NCI-H446 treated with DMSO at 0.1 percent for 48 hours (cell line): ENCODE data around the gene KDM4B.

ENCODE experiments used
- DNase-seq: peaks from one replicate; lab custom pipeline; 2025; lab: John Stamatoyannopoulos, UW

Gene KDM4B

GRCh38 chr19:5104871-5105351 lies 136.0 kb downstream of the KDM4B start:
- DNase-seq: no peak

- no peak for DNase-seq
Measured at GRCh38 chr19:5106191-5106726, 137.3 kb downstream of the KDM4B start.

GRCh38 chr19:5106971-5107370 lies 138.1 kb downstream of the KDM4B start:
- no peak for DNase-seq

DNA sequence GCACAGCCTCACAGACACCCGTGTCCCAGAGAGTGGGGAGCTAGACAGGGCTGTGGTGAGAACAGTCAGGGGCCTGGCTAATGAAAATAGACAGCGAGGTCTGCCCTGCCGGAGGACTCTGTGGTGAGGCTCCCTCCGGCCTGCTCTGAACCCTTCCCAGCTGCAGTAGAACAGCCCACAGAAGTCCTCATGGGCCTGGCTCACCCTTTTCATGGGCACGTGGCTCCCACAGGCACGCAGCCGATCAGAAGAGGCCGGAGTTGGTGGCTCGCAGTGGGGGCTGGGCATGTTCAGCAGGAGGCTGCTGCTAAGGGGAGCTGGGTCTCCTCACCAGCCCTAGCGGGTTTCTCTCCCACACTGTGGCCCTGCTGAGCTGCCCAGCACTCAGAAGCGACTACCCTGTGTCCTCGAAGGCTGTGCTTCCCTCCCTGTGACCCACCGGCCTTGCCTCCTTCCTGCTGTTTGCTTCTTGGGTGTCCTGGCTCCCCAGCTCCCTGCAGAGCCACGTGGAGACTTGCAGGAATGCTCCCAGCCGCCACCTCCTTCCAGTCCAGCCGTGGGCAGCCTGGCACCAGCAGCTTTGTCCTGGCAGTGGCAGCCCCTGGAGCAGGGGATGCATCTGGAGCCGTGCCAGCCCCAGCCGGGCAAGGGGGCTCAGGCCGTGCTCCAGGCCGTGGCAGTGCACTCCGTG lies 138.7 kb downstream of the KDM4B start:
- DNase-seq: no peak

- DNase-seq: no peak
Measured at GRCh38 chr19:5108123-5108596, 139.2 kb downstream of the KDM4B start.

DNA sequence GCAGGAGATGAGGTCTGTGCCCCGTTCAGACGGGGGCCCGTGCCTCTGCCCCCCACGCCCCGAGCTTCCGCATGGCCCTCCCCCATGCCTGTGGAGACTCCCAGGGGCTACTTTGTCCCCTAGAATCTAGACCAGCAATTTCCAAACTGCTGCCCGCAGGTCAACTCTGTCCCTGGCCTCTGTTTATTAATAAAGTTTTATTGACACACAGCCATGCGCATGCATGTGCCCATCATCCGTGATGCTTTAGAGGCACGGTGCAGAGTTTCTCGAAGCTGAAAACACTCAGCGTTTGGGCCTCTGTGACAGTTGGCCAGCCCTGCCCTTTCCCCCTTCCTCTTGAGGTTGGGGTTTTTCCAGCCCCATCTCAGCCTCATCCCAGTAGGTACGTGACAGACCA lies 140.0 kb downstream of the KDM4B start:
- no peak for DNase-seq

GRCh38 chr19:5109560-5109959 lies 140.6 kb downstream of the KDM4B start:
- DNase-seq: no peak

- no peak for DNase-seq
Measured at GRCh38 chr19:5110546-5110945, 141.6 kb downstream of the KDM4B start.

- DNase-seq: no peak
Measured at GRCh38 chr19:5111051-5111450, 142.1 kb downstream of the KDM4B start.

- DNase-seq: no peak
Measured at GRCh38 chr19:5112175-5112574, 143.3 kb downstream of the KDM4B start.

DNA sequence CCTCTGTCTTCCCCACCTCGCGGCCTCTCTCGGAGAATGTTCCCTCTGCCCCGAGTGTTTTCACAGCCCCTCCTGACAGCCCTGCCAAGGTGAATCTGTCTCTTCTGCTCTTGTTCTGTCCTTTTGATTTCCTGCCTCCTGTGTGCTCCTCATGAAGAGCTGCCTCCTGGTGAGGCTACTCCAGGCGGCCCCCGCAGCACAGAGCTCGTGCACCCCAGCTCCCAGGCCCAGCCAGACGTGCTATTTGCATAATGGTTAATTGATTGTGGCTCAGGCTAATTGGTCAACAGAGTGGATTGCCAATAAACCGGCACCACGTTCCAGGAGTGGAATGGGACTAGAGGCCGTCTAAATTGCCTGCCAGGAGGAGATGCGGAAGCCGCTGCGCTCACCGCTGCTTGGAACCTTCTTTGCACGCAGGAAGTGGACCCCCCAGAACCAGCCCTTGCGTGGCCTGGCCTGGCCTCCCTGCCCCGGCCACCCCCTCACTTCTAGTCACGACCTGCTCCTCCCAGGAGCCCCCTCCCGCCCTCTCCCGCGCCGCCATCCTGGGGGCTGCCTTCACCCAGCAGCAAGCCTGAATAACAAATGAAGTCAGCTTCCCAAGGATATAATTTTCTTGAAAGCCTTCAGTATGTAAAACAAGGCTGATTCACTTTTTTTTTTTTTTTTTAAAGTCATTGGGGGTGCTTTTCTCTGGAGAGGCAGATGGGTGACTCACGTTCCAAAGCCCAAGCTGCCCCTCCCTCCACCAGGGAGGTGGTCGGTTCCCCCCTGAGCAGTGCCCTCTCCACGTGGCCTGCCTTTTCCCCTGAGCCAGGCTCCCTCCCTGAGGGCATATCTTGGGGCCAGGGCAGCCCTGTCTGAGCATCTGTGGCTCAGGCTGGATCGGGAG lies 144.0 kb downstream of the KDM4B start:
- no peak for DNase-seq

DNA sequence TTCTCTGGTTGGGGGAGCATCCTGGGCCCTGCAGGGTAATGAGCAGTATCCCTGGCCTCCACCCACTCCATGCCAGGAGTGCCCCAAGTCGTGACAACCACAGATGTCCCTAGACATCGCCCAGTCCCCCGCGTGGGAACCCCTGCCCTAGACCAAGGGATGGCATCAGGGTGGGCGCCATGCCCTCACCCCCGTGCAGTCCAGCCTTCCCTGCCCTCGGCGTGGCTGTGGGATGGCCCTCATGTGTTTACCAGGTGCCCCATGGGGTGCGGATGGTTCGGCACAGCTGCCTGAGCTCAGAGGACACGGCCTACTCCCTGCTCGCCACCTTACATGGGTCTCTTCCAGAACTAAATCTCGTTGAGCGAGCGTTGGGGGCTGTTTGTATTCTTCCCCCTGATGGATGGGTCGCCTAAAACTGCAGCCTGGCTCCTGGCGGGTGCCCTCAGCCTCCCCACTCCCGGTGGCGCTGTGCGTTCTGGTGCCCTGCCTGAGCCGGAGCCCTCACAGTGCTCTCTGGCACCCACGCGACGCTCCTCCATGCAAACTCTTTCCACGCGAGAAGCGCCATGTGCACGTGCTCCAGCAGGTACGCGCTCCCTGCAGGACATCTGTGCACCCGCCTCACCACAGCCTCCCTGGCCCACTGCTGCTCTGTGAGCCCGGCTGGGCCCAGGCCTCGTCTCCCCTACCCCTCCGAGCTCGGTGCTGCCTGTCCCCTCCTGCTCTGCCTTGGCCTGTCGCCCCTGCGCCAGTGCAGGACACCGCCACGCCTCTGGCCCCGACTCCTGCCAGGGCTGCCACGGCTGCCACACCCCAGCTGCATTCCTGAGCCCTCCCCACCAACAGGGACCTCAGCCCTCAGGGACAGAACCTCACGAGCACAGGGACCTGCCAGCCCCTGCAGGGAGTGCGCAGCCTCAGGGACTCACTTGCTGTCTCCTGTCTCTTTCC lies 145.0 kb downstream of the KDM4B start:
- DNase-seq: no peak

DNA sequence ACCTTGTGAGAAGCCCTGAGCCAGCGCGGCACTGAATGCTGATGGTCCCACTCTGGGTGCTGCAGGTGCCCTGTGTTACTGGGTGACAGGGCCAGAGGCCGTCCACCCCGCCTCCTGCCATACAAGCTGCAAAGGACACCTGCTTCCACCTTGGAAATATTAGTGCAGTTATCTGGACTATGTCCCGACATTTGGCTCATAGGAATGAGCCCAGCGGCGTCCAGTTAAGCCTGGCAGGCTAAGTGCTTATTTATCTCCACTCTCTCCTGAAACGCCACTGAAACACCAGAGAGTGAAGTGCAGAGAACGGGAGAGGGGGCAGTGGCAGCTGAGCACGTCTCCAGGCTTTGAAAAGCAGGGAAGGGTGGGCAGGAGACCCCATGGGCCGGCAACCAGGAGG lies 145.8 kb downstream of the KDM4B start:
- DNase-seq: no peak

GRCh38 chr19:5115351-5115750 lies 146.4 kb downstream of the KDM4B start:
- no peak for DNase-seq

GRCh38 chr19:5115771-5116202 lies 146.9 kb downstream of the KDM4B start:
- DNase-seq: no peak

- DNase-seq: no peak
Measured at GRCh38 chr19:5116292-5116691, 147.4 kb downstream of the KDM4B start.

DNA sequence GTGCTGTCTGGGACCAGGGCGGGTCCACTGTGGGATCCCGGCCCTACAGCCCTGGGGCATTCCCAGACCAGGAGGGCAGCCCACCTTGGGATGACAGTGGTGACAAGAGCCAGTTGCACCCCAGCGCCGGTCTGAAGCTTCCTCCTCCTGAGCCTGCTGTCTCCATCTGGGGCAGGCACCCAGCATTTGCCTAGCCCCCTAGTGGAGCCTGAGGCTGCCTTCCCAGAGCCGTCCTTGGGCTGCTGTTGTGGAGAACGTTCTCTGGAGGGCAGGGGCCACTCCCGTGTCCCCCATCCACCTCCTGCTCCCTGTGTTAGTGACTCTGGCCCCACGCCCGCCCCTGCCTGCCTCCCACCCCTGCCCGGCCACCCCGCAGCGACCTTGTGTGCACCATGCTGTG lies 148.5 kb downstream of the KDM4B start:
- no peak for DNase-seq

GRCh38 chr19:5118026-5118425 lies 149.1 kb downstream of the KDM4B start:
- DNase-seq: no peak

GRCh38 chr19:5119297-5119998 lies 150.5 kb downstream of the KDM4B start:
- DNase-seq: no peak

- DNase-seq: no peak
Measured at GRCh38 chr19:5120321-5120720, 151.4 kb downstream of the KDM4B start.

DNA sequence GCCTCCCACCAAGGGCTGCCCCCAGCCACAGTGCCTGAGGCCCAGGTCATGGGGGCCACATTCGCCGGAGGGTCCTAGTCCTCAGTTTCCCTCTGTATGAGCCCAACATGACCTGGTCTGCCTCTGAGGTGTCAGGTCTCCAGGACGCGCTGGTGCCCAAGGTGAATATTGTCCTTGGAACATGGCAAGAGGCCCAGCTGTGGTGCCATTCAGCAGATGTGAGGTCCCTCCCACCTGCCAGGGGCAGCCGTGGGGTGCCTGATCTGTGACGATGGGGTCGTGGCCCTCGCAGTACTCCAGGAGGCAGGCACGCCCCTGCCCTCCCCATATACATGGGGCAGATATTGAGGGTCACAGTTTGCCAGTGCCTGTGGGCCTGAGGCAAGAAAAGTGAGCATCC lies 151.9 kb downstream of the KDM4B start:
- no peak for DNase-seq
